GM12878 (cell line): ENCODE measurements around the gene CAPN10. TPM values are rescaled to one million over a fixed set of nuclear protein-coding genes. Genes with fewer than 3 reads are reported as not detected.

Source experiments
- ATAC-seq: fragments of 200-7000 bp; cut with Tn5 transposase; 3 replicates; pipeline ENCODE4 v1.9.1; 2020; ENCODE audit warnings: mild to moderate bottlenecking, moderate library complexity
- BruUV-seq: library from RNA; stranded (reverse); fragments of 400-500 nt; replicated peaks from 2 replicates; lab custom pipeline; 2021; lab: Mats Ljungman, UMichigan
- CTCF ChIA-PET: fragments of 300-600 bp; sonication (Branson Sonifier 250); formaldehyde crosslinking; extraction: SDS; loops from one replicate; lab custom pipeline; 2021; ENCODE audit warnings: inconsistent platforms; lab: Yijun Ruan, JAX
- POLR2A ChIA-PET: fragments of 350-600 bp; formaldehyde crosslinking; extraction: SDS; loops from one replicate; lab custom pipeline; 2021; ENCODE audit warnings: inconsistent platforms; lab: Charles Lee
- RAD21 ChIA-PET: fragments of 300-600 bp; sonication (Branson Sonifier 250); formaldehyde crosslinking; loops from one replicate; lab custom pipeline; 2023; ENCODE audit warnings: antibody characterized with exemption; ENCODE audit not compliant: unreplicated experiment; lab: Charles Lee
- SMC1A ChIA-PET: fragments of 300-600 bp; sonication (Branson Sonifier 250); formaldehyde crosslinking; loops from one replicate; lab custom pipeline; 2023; ENCODE audit not compliant: unreplicated experiment, uncharacterized antibody; lab: Charles Lee
- DNase-seq: peaks from one replicate; pipeline ENCODE4 v3.0.0-alpha.2; 2011; ENCODE audit warnings: low read depth, low spot score
- FAIRE-seq: peaks from 3 replicates; lab custom pipeline; 2011; peaks lifted over from hg19 to GRCh38; lab: Jason Lieb, UNC
- H2AFZ ChIP-seq: 2 replicates; pipeline ENCODE4 v1.6.0; 2011; ENCODE audit warnings: low read depth, low read length, control low read depth; ENCODE audit not compliant: control insufficient read depth
- H3K27ac ChIP-seq: 2 replicates; pipeline ENCODE4 v1.5.1; 2011; ENCODE audit warnings: control low read depth; ENCODE audit not compliant: control insufficient read depth, insufficient read depth
- H3K27me3 ChIP-seq, 2 experiments: replicated peaks in 1 of 2; 2 replicates each; pipeline versions ENCODE4 v1.6.0 to v1.6.1; 2011; ENCODE audit warnings: low read length in 1 of 2; ENCODE audit not compliant: control insufficient read depth in 2 of 2, insufficient read depth in 2 of 2
- H3K36me3 ChIP-seq, 2 experiments: 2 replicates each; pipeline ENCODE4 v1.5.1; 2011; ENCODE audit warnings: low read length in 1 of 2; ENCODE audit not compliant: control insufficient read depth in 2 of 2, insufficient read depth in 2 of 2
- H3K4me1 ChIP-seq: 2 replicates; pipeline ENCODE4 v1.6.1; 2011; ENCODE audit warnings: mild to moderate bottlenecking, low read length, moderate library complexity, mixed read lengths; ENCODE audit not compliant: control insufficient read depth, insufficient read depth
- H3K4me2 ChIP-seq: 2 replicates; pipeline ENCODE4 v1.6.0; 2011; ENCODE audit warnings: control low read depth; ENCODE audit not compliant: control insufficient read depth, insufficient read depth
- H3K4me3 ChIP-seq: fragments of 200-600 bp; sonication (generic); 2 replicates; pipeline ENCODE4 v1.5.1; 2016
- H3K79me2 ChIP-seq: 2 replicates; pipeline ENCODE4 v1.6.0; 2011; ENCODE audit warnings: low read length; ENCODE audit not compliant: control insufficient read depth, insufficient read depth
- H3K9ac ChIP-seq: 2 replicates; pipeline ENCODE4 v1.8.0; 2011; ENCODE audit warnings: low read length, control low read depth, mixed read lengths; ENCODE audit not compliant: control insufficient read depth, insufficient read depth
- H3K9me3 ChIP-seq: replicated peaks from 3 replicates; pipeline ENCODE4 v1.5.1; 2011; ENCODE audit warnings: mild to moderate bottlenecking, low read length; ENCODE audit not compliant: control insufficient read depth, insufficient read depth
- H4K20me1 ChIP-seq: 2 replicates; pipeline ENCODE4 v1.6.0; 2011; ENCODE audit not compliant: control insufficient read depth, insufficient read depth
- BCLAF1 ChIP-seq: fragments of 450-650 bp; IDR thresholded peaks from 2 replicates; pipeline ENCODE4 v1.6.1; 2017; ENCODE audit warnings: antibody characterized with exemption, mild to moderate bottlenecking, moderate library complexity
- CBFB ChIP-seq: IDR thresholded peaks from 2 replicates; pipeline ENCODE4 v1.6.1; 2016; ENCODE audit warnings: antibody characterized with exemption, low read depth
- CUX1 ChIP-seq: IDR thresholded peaks from 2 replicates; pipeline ENCODE4 v1.6.1; 2012; ENCODE audit warnings: improper control_type of control experiment, low read depth, low read length; ENCODE audit not compliant: insufficient replicate concordance
- DPF2 ChIP-seq: fragments of 450-650 bp; IDR thresholded peaks from 2 replicates; pipeline ENCODE4 v1.6.1; 2017; ENCODE audit warnings: mild to moderate bottlenecking
- GABPA ChIP-seq: IDR thresholded peaks from 2 replicates; pipeline ENCODE4 v1.6.1; 2014; ENCODE audit warnings: antibody characterized with exemption, low read depth, mild to moderate bottlenecking, inconsistent platforms
- USF1 ChIP-seq: IDR thresholded peaks from 2 replicates; pipeline ENCODE4 v1.6.1; 2011; ENCODE audit warnings: borderline replicate concordance, low read depth, mild to moderate bottlenecking, moderate library complexity, mixed read lengths, low read length; ENCODE audit not compliant: insufficient read depth; ENCODE audit errors: extremely low read length
- ZBED1 ChIP-seq: IDR thresholded peaks from 2 replicates; pipeline ENCODE4 v1.6.1; 2016; ENCODE audit warnings: borderline replicate concordance
- WGBS: methylation state at CpG from one replicate; pipeline ENCODE4 v1.1.6; 2016; ENCODE audit warnings: low lambda C conversion rate; ENCODE audit not compliant: insufficient replicate concordance, insufficient coverage; ENCODE audit errors: missing lambda C conversion rate; 5-methylcytosine and 5-hydroxymethylcytosine counted together
- in situ Hi-C: fragments of 300-500 bp; cut with MboI; formaldehyde crosslinking; loops from 9 replicates; pipeline ENCODE4 v1.14.3; 2018; ENCODE audit warnings: mixed read lengths
- intact Hi-C: fragments of 100-400 bp; cut with micrococcal nuclease; formaldehyde crosslinking; loops from one replicate; pipeline ENCODE4 v1.14.2; 2022; ENCODE audit not compliant: unreplicated experiment
- polyA plus RNA-seq, 11 experiments: library from polyadenylated mRNA; depleted of rRNA in 4 of 11; unstranded in 6 of 11; stranded (reverse) in 5 of 11; fragments of >200 nt; fragmentation: Nextera tagmentation in 4 of 11; fragmentation: Illumina TruSeq in 1 of 11; extraction: Ambion mirVana in 4 of 11; extraction: Trizol in 1 of 11; gene quantifications; 1 replicate in 1 of 11; 2 replicates in 10 of 11; pipeline versions ENCODE4 v1.2.1 to v1.2.3, GENCODE V29; 2011 to 2016; ENCODE audit warnings: inconsistent platforms in 2 of 11, missing spikeins in 2 of 11, low read depth in 1 of 11
- total RNA-seq, 4 experiments: library from RNA; depleted of rRNA in 3 of 4; stranded (reverse); fragments of >200 nt in 3 of 4; fragmentation: Illumina TruSeq in 1 of 4; extraction: Trizol in 1 of 4; gene quantifications; 2 replicates each; pipeline versions ENCODE4 v1.2.1 to v1.2.3, GENCODE V29; 2013 to 2021

Gene CAPN10
- total and polyA plus RNA-seq, 10 of the 15 experiments (the other 5 are each of a cell fraction or from before 2014, with no cell fraction given): 0.37 to 40.6 (median 17.5) TPM

GRCh38 chr2:240644171-240644651 is 57.7 kb downstream of the CAPN10 start (continued):
- TF ChIP-seq CUX1: no peak
- no peak for TF ChIP-seq CBFB
- TF ChIP-seq GABPA: no peak

GRCh38 chr2:240644859-240645301 is 58.3 kb downstream of the CAPN10 start:
- WGBS: 7% methylated on average over 8 of the region's 8 CpGs
- ChIA-PET SMC1A (no interaction called here), POLR2A (no interaction called here), CTCF (no interaction called here), RAD21 (no interaction called here)
- in situ Hi-C loops: no loop called here
- H4K20me1 ChIP-seq: no peaks in the 10 kb centered on the region
- no peaks in the 10 kb centered on the region; the same call in 2 of the 3 replicates for H3K9me3 ChIP-seq
- H3K4me1 ChIP-seq: no peaks in the 10 kb centered on the region
- peaks cover 0 to 3% of the 10 kb centered on the region in 2 experiments; a peak in 2 of 4 replicates for H3K27me3 ChIP-seq
- no peak overlapping the region for H3K27ac ChIP-seq
- H3K4me2 ChIP-seq: no peak overlapping the region
- H3K4me3 ChIP-seq: no peak overlapping the region
- H3K9ac ChIP-seq: no peak overlapping the region
- TF ChIP-seq BCLAF1 (no peak), DPF2 (no peak), USF1 (no peak), ZBED1 (no peak)
- H2AFZ ChIP-seq: no peak overlapping the region
- no peaks in the 10 kb centered on the region for H3K36me3 ChIP-seq
- H3K79me2 ChIP-seq: no peaks in the 10 kb centered on the region
- no TSS peak for BruUV-seq
- FAIRE-seq (no peak), ATAC-seq (no peak), DNase-seq (no peak)
- intact Hi-C loops: no loop called here
